HepG2 (cell line): ENCODE measurements around the gene NSMCE1. TPM values are rescaled to one million over a fixed set of nuclear protein-coding genes. Genes with fewer than 3 reads are reported as not detected.

Experiments
- ARID5B ChIP-seq: IDR thresholded peaks from 2 replicates; pipeline ENCODE4 v1.4.0; 2020; ENCODE audit warnings: mild to moderate bottlenecking, missing genetic modification reagents
- BCL6 ChIP-seq: IDR thresholded peaks from 2 replicates; pipeline ENCODE4 v1.6.1; 2016; ENCODE audit warnings: missing genetic modification reagents, missing compliant biosample characterization
- ETV6 ChIP-seq: sonication (generic); formaldehyde crosslinking; conservative IDR thresholded peaks from 2 replicates; pipeline ENCODE4 v1.4.0; 2020; ENCODE audit warnings: missing genetic modification reagents
- GMEB1 ChIP-seq: sonication (generic); formaldehyde crosslinking; IDR thresholded peaks from 2 replicates; pipeline ENCODE4 v1.5.1; 2020; ENCODE audit warnings: missing genetic modification reagents, mild to moderate bottlenecking, borderline replicate concordance
- MTERF4 ChIP-seq: sonication (generic); formaldehyde crosslinking; IDR thresholded peaks from 2 replicates; pipeline ENCODE4 v1.8.0; 2023; ENCODE audit warnings: mild to moderate bottlenecking, missing genetic modification reagents
- PBX3 ChIP-seq: sonication (generic); formaldehyde crosslinking; IDR thresholded peaks from 2 replicates; pipeline ENCODE4 v1.8.1; 2023; ENCODE audit warnings: missing genetic modification reagents, inconsistent platforms, borderline replicate concordance
- PHF5A ChIP-seq: IDR thresholded peaks from one replicate; pipeline ENCODE4 v1.6.1; 2018; ENCODE audit warnings: low read depth, missing genetic modification reagents; ENCODE audit not compliant: unreplicated experiment
- RAD51 ChIP-seq: fragments of 450-650 bp; IDR thresholded peaks from 2 replicates; pipeline ENCODE4 v1.6.1; 2016; ENCODE audit warnings: borderline replicate concordance
- RARA ChIP-seq: IDR thresholded peaks from 2 replicates; pipeline ENCODE4 v1.6.1; 2016; ENCODE audit warnings: missing genetic modification reagents, missing compliant biosample characterization
- SALL1 ChIP-seq: sonication (generic); formaldehyde crosslinking; IDR thresholded peaks from 2 replicates; pipeline ENCODE4 v1.8.0; 2022; ENCODE audit warnings: mild to moderate bottlenecking, missing genetic modification reagents
- SMAD3 ChIP-seq: sonication (generic); formaldehyde crosslinking; IDR thresholded peaks from 2 replicates; pipeline ENCODE4 v1.4.0; 2020; ENCODE audit warnings: missing genetic modification reagents
- ZFP1 ChIP-seq: IDR thresholded peaks from 2 replicates; pipeline ENCODE4 v1.6.1; 2016
- ZFP36L2 ChIP-seq: sonication (generic); formaldehyde crosslinking; IDR thresholded peaks from 2 replicates; pipeline ENCODE4 v1.4.0; 2020; ENCODE audit warnings: missing genetic modification reagents
- ZNF260 ChIP-seq: sonication (generic); formaldehyde crosslinking; IDR thresholded peaks from 2 replicates; pipeline ENCODE4 v1.4.0; 2020; ENCODE audit warnings: missing genetic modification reagents, low read depth, mild to moderate bottlenecking, borderline replicate concordance
- ZNF576 ChIP-seq: sonication (generic); formaldehyde crosslinking; IDR thresholded peaks from 2 replicates; pipeline ENCODE4 v1.4.0; 2020; ENCODE audit warnings: mild to moderate bottlenecking, missing genetic modification reagents
- ZNF609 ChIP-seq: sonication (generic); formaldehyde crosslinking; IDR thresholded peaks from 2 replicates; pipeline ENCODE4 v1.4.0; 2020; ENCODE audit warnings: mild to moderate bottlenecking, missing genetic modification reagents, borderline replicate concordance
- ZNF773 ChIP-seq: sonication (generic); formaldehyde crosslinking; IDR thresholded peaks from 2 replicates; pipeline ENCODE4 v1.4.0; 2020; ENCODE audit warnings: missing genetic modification reagents, borderline replicate concordance
- ZNF883 ChIP-seq: sonication (generic); formaldehyde crosslinking; IDR thresholded peaks from 2 replicates; pipeline ENCODE4 v1.5.1; 2020; ENCODE audit warnings: mild to moderate bottlenecking, missing genetic modification reagents; ENCODE audit errors: not compliant biosample characterization
- polyA plus RNA-seq, 8 experiments: library from polyadenylated mRNA; depleted of rRNA in 3 of 8; stranded (reverse) in 7 of 8; unstranded in 1 of 8; fragments of >200 nt; fragmentation: Illumina TruSeq in 4 of 8; extraction: Trizol in 4 of 8; gene quantifications; 2 replicates each; pipeline versions ENCODE4 v1.2.1 to v1.2.3, GENCODE V29; 2011 to 2016; ENCODE audit warnings: low read depth in 4 of 8, missing spikeins in 1 of 8, mixed read lengths in 1 of 8; ENCODE audit not compliant: insufficient read depth in 1 of 8
- total RNA-seq, 5 experiments: library from RNA; depleted of rRNA; stranded (reverse); fragments of >200 nt; fragmentation: Illumina TruSeq; extraction: Trizol; gene quantifications; 2 replicates each; pipeline ENCODE4 v1.2.3, GENCODE V29; 2016; ENCODE audit warnings: low read depth in 1 of 5

The NSMCE1 gene
- total and polyA plus RNA-seq, 2 of the 13 experiments (the other 11 are each of a cell fraction or from before 2014, with no cell fraction given) = 42.7 to 52.9 TPM

- TF ChIP-seq ZNF576 (no peak), ZFP36L2 (CRISPR knock-in tag) (no peak), GMEB1 (CRISPR knock-in tag) (no peak), BCL6 (CRISPR knock-in tag) (peak; percentile 77), MTERF4 (CRISPR knock-in tag) (no peak), ARID5B (peak; percentile 83), SMAD3 (0 out of 2 replicates have a peak, but pooled peaks have one; percentile 59), RAD51 (no peak), ETV6 (CRISPR knock-in tag) (no peak), ZNF609 (CRISPR knock-in tag) (no peak), RARA (CRISPR knock-in tag) (peak; percentile 63), ZFP1 (CRISPR knock-in tag) (no peak), ZNF260 (CRISPR knock-in tag) (no peak), PHF5A (CRISPR knock-in tag) (no peak), PBX3 (CRISPR knock-in tag) (no peak), ZNF773 (no peak), SALL1 (CRISPR knock-in tag) (peak; percentile 30; the same call in 1 of the 2 replicates), ZNF883 (CRISPR knock-in tag) (no peak)
These were observed 4.4 kb downstream of the NSMCE1 start (continued) for GRCh38 chr16:27264151-27264550.
